Amniotic epithelial cell (primary cell): ENCODE results near the gene OXNAD1.

ENCODE experiments used
- DNase-seq: peaks from one replicate; pipeline ENCODE4 v3.0.0-alpha.2; 2010; ENCODE audit warnings: low read depth

The OXNAD1 gene

DNA sequence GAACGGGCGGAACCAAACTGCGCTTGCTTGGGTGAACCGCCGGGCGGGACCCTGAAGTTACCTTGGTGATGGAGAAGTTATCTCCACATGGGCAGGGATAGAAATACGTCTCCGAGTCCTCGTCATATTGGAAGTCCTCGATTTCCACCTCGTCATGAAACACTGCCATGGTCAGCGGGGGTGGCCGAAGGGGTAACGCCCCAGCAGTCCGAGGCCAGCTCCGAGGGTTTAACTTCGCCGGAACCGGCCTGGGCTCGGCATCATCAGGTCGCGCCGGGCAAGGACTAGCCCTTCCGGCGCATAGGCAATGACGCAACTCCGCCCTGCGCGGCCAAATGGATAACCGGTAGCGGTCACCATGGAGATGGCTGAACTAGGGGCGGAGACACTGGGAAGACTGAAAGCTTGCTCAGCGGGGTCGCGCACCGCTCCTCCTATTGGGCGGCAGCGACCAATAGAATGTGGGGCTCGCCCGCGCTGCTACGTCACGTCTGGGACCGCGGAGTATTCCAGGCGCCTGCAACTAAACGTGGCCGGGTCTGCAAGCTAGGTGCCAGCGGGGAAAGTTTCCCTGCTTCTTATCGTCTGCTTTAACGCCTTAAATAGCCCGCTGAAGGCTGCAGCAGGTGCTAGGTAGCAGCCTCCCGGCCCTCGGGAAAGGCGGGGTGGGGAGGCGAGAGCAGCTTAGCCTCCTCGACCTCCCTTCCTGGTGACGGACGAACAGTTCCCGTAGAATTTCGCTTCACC is at the start of gene OXNAD1, which contains the start of gene DPH3:
TSS of gene OXNAD1 (plus strand) at position 505 of the 747 bp plus-strand sequence. CDS start 5,741 bp downstream, outside the sequence.
TSS of gene DPH3 (minus strand) at position 236 of the 747 bp plus-strand sequence. CDS start at position 169, 67 bp downstream.
- peak; percentile 99 for DNase-seq

DNA sequence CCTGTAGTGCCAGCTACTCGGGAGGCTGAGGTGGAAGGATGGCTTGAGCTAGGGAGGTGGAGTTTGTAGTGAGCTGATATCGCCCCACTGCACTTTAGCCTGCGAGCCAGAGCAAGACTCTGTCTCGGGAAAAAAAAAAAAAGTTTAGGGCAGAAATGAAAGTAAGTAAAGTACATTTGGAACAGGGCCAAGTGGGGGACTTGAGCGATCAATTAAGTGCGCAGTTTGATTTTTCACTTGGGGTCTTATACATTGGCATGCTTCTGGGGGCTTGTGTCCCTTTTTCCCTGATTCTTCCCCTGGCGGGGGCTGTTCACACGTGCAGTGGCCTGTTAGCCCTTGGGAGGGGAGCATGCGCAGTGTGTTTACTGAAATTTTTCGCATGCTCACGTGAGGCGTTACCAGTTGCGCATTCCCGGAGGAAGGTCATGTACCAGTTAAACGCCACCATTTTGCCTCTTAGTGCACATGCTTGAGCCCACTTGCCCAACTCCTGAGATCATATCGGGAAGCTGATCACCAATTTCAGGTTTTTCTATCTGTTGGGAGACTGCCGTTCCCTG is 48.6 kb upstream of the OXNAD1 start:
- no peak for DNase-seq

DNA sequence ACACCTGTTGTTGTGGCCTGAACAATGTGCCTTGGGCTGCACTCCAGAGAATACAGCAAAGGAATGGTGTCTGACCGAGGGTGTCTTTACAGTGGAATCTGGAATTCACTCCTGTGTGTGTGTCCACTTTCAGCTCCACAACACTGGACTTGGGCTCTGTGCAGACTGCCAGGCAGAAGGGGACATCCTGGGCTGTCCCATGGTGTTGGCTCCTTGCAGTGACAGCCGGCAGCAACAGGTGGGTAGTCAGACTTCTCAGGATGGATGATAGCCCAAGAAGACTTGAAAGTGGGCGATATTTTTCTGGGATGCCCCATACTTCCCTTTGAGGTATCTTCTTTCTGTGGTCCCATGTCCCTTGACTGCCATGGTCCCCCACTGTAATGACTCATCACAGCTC is 45.2 kb upstream of the OXNAD1 start:
- DNase-seq: no peak

DNA sequence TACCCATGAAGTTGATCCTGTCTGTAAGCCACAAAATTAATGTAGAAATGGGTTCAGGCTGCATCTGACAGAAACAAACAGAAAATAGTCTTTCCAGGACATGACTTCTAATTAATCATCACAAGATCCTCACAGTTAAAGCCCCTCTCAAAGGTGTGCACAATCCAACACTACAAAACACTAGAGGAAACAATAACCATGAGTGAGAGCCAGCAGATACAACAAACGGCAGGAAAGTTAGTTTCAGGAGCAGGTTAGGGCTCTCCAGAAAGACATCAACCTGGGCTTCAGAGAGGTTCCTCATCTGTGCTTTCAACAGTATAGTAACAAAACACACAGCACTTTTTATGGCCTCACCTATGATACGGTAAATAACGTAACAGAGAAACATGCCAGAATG is 43.0 kb upstream of the OXNAD1 start:
- DNase-seq: no peak

GRCh38 chr3:16222547-16222946 is 42.5 kb upstream of the OXNAD1 start:
- DNase-seq: no peak

GRCh38 chr3:16224325-16224724 is 40.7 kb upstream of the OXNAD1 start:
- no peak for DNase-seq

DNA sequence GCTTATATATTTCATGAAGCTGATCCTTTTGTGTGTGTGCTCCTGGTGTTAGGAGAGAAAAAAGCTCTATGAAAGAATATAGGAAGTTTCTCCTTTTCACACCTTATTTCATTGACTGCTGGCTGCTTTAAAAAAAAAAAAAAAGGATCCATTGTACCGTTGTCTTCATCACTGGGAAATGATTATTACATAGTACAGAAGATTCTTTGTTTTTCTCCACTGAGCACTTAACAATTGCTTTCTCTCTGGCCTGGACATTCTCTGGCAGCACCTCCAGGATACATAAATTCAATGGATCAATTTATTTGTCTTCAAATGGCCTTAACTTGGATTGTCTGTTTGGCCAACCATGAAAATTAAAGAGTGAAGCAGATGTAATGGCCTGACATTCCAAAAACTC is 37.4 kb upstream of the OXNAD1 start:
- DNase-seq: no peak

- DNase-seq: no peak
These were observed 35.3 kb upstream of the OXNAD1 start for GRCh38 chr3:16229681-16230080.

- no peak for DNase-seq
These were observed 33.0 kb upstream of the OXNAD1 start for GRCh38 chr3:16231983-16232382.

GRCh38 chr3:16233806-16234205 is 31.2 kb upstream of the OXNAD1 start:
- no peak for DNase-seq

DNA sequence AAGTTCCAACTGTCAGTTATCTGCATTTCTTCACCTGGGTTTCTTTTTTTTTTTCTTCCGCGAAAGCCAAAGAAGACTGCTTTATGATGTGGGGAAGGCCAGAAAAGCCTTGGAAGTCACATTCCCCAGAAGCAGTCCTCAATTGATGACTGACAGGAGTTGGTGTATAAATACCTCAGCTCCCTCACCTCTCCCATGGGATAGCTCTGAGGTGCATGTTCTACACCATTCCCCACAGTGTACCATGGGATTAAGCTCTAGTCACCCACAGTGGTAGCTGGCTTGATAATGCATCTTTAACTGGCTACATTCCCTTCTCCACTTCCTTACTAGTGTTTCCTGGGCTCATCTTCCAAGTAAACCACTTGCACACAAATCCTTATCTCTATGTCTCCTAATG is 30.7 kb upstream of the OXNAD1 start:
- DNase-seq: no peak

DNA sequence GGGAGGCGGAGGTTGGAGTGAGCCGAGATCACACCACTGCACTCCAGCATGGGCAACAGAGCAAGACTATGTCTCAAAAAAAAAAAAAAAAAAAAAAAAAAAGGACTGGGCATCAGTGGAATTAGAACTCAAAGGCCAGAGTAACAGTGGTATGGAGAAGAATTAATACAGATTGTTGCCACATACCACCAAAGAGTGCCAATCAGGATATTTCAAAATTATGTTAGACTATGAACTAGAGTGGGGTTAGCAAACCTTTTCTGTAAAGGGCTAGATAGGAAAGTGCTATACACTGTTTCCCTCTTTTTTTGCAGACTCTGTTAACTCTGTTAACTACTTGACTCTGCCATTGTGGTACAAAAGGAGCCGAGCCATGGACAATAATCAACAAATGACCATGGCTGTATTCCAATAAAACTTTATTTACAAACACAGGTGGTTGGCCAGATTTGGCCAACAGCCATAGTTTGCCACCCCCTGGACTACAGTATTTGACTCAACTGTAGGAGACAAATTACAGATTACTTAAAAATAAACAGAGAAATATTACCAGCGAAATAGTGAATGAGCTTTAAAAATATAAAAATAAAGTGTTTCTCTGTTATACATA is 28.9 kb upstream of the OXNAD1 start:
- DNase-seq: no peak

DNA sequence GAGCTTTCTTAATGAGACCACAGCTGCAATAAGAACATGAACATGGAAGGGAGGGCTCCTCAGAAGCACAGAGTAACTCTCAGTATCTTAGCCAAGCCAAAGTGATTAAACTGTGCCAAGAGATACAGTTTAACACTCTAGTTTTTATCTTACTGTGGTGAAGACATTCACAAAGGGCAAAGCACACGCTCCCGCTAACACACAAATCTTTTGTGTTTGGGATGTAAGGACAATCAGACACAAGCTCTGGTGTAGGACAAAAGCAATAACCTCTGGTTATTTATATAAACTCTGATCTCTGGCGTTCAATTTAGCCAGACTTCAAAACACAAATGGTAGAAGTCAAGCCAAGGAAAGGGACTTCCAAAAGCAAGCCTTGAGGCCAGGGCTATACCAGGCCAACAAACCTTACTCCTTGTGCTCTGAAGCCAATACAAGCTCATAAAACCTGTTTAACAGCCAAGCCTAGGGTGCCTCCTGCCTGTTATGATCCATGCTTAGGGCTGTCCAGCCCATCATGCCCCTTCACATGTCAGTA is 28.1 kb upstream of the OXNAD1 start:
- DNase-seq: no peak

DNA sequence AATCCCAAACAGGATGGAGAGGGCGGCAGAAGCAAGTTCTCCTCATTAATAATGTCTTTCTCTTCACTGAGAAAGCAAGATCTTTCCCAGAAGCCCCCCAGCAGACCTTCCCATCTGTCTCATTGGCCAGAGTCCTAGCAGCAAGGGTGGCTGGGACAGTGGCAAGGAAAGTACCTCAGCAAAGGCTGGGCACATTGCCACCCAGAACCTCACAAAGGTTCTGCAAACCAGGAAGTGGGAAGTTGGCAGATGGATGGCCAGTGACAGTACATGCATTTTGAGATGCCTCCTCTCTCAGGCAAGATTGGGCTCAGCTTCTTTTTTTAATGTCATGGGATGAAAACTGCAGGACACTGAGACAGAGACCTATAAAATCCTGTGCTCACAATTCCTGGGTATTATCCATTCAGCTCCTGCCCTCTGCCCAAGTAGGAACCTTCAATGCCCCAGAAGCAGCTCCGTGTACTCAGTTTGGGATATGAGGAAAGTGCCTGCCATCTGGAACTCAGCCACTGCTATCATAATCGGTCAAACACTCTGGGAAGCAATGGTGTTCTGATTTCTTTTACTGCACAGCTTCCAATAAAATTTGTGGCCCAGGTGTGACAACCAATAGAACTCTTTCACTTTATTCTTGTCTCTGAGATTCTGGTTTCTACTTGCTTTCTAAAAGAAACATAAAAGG is 25.8 kb upstream of the OXNAD1 start:
- no peak for DNase-seq

DNA sequence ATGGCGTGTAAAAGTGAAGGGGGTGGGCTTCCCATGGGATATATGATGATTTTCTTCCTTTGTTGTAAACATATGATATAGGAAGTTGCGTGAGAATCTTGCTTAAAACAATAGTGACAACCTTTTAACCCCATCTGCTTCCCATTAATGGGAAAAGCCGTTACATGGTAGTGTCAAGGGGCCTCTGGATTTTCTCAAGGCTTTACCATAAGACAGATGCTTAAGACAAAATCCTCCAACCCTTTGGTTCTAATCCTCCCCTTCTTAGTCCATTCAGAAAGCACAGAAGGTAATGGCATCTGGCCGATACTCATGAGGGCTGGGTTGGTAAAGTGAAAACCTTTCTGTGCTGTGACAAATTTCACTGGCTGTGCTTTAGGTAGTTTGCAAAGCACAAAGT is 25.2 kb upstream of the OXNAD1 start:
- peak; percentile 68 for DNase-seq

- DNase-seq: peak; percentile 84
These were observed 24.6 kb upstream of the OXNAD1 start for GRCh38 chr3:16240229-16241023.

GRCh38 chr3:16241225-16241624 is 23.8 kb upstream of the OXNAD1 start:
- DNase-seq: no peak

GRCh38 chr3:16242177-16242576 is 22.8 kb upstream of the OXNAD1 start:
- DNase-seq: peak; percentile 40

GRCh38 chr3:16243706-16244490 is 21.1 kb upstream of the OXNAD1 start:
- peak; percentile 44 for DNase-seq

DNA sequence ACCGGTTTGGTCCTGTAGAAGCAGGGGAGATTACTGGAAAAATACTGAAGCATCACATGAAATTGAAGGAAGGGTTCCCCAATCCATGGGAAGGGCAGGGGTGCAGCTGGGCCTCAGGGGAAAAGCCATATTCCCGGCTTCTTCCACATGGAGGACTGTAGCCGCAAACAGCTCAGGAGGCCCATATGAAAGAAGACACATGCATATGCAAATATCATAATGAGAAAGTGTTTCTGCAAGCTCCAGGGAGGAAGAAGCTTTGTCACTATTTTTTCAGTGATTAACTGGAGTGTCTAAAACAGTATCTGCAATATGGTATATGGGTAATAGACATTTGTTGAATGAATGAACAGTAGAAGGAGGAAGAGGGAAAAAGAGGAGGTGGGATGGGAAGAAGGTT is 19.4 kb upstream of the OXNAD1 start:
- no peak for DNase-seq
